K562 (cell line): ENCODE measurements around the gene DOP1B. TPM values are rescaled to one million over a fixed set of nuclear protein-coding genes. Genes with fewer than 3 reads are reported as not detected.

Experiments used
- ATAC-seq: fragments of 200-7000 bp; cut with Tn5 transposase; 3 replicates; pipeline ENCODE4 v1.9.1; 2020; ENCODE audit warnings: moderate library complexity
- BruUV-seq: library from RNA; stranded (reverse); fragments of 400-500 nt; replicated peaks from 2 replicates; lab custom pipeline; 2021; lab: Mats Ljungman, UMichigan
- CTCF ChIA-PET: fragments of 300-600 bp; formaldehyde crosslinking; extraction: SDS; loops from one replicate; lab custom pipeline; 2021; ENCODE audit warnings: low intra/inter-chr PET ratio; lab: Yijun Ruan, JAX
- POLR2A ChIA-PET: fragments of 300-600, 350-650 bp; sonication (Branson Sonifier 250); formaldehyde crosslinking; extraction: SDS; loops from one replicate; lab custom pipeline; 2021; ENCODE audit warnings: antibody characterized with exemption, inconsistent platforms; lab: Yijun Ruan, JAX
- DNase-seq, 4 experiments: peaks; one replicate each; pipeline versions ENCODE4 v3.0.0 to v3.0.0-alpha.2; 2011 to 2018; ENCODE audit warnings: low spot score in 3 of 4, mixed read lengths in 3 of 4; ENCODE audit errors: extremely low read depth in 1 of 4
- FAIRE-seq: peaks from 2 replicates; lab custom pipeline; 2011; peaks lifted over from hg19 to GRCh38; lab: Jason Lieb, UNC
- H2AFZ ChIP-seq: 2 replicates; pipeline ENCODE4 v1.6.0; 2011; ENCODE audit warnings: low read depth, low read length, control low read depth, inconsistent platforms
- H3K27ac ChIP-seq: fragments of 200-600 bp; 3 replicates; pipeline ENCODE4 v1.8.0; 2011; ENCODE audit warnings: low read depth, mild to moderate bottlenecking, control low read depth, inconsistent platforms, low read length, moderate library complexity, mixed read lengths; ENCODE audit errors: extremely low read depth
- H3K27me3 ChIP-seq, 2 experiments: fragments of 300-600 bp in 1 of 2; 2 replicates in 1 of 2; 3 replicates in 1 of 2; pipeline versions ENCODE4 v1.6.0 to v1.8.0; 2011; ENCODE audit warnings: inconsistent platforms in 2 of 2, low read length in 2 of 2, mild to moderate bottlenecking in 1 of 2, mixed read lengths in 1 of 2, moderate library complexity in 1 of 2; ENCODE audit not compliant: control insufficient read depth in 2 of 2, insufficient read depth in 2 of 2
- H3K36me3 ChIP-seq: fragments of 300-600 bp; 3 replicates; pipeline ENCODE4 v1.8.0; 2011; ENCODE audit warnings: mild to moderate bottlenecking, low read length, inconsistent platforms; ENCODE audit not compliant: control insufficient read depth, insufficient read depth
- H3K4me1 ChIP-seq, 2 experiments: fragments of 200-600 bp in 1 of 2; replicated peaks in 1 of 2; 2 replicates in 1 of 2; 3 replicates in 1 of 2; pipeline versions ENCODE4 v1.5.1 to v1.8.0; 2011; ENCODE audit warnings: inconsistent platforms in 2 of 2, low read length in 2 of 2, mild to moderate bottlenecking in 1 of 2, mixed read lengths in 1 of 2, moderate library complexity in 1 of 2; ENCODE audit not compliant: control insufficient read depth in 2 of 2, insufficient read depth in 2 of 2
- H3K4me2 ChIP-seq: 2 replicates; pipeline ENCODE4 v1.6.1; 2011; ENCODE audit warnings: low read length, control low read depth, inconsistent platforms, mixed read lengths; ENCODE audit not compliant: insufficient read depth
- H3K4me3 ChIP-seq: fragments of 200-600 bp; sonication (generic), shearing (Covaris generic); 2 replicates; pipeline ENCODE4 v1.5.1; 2016; ENCODE audit warnings: control low read depth, inconsistent platforms
- H3K79me2 ChIP-seq: fragments of 200-600 bp; 3 replicates; pipeline ENCODE4 v1.8.0; 2011; ENCODE audit warnings: low read length, inconsistent platforms; ENCODE audit not compliant: control insufficient read depth, insufficient read depth
- H3K9ac ChIP-seq, 2 experiments: 2 replicates each; pipeline versions ENCODE4 v1.6.0 to v1.6.1; 2011; ENCODE audit warnings: low read depth in 2 of 2, low read length in 2 of 2, control low read depth in 1 of 2, inconsistent platforms in 1 of 2, mild to moderate bottlenecking in 1 of 2, mixed read lengths in 1 of 2; ENCODE audit not compliant: insufficient read depth in 1 of 2
- H3K9me1 ChIP-seq: one replicate; pipeline ENCODE4 v1.6.0; 2011; ENCODE audit warnings: inconsistent platforms, mild to moderate bottlenecking, low read length, moderate library complexity; ENCODE audit not compliant: control insufficient read depth, insufficient read depth
- H3K9me3 ChIP-seq: replicated peaks from 2 replicates; pipeline ENCODE4 v1.5.1; 2011; ENCODE audit warnings: low read depth, low read length, inconsistent platforms; ENCODE audit not compliant: control insufficient read depth, insufficient read depth
- H4K20me1 ChIP-seq: replicated peaks from 2 replicates; pipeline ENCODE4 v1.6.1; 2011; ENCODE audit warnings: low read length, inconsistent platforms, mixed read lengths; ENCODE audit not compliant: control insufficient read depth, insufficient read depth
- MAFG ChIP-seq: fragments of 450-650 bp; conservative IDR thresholded peaks from 2 replicates; pipeline ENCODE4 v1.6.1; 2016; ENCODE audit warnings: missing genetic modification characterization, missing compliant biosample characterization
- MED1 ChIP-seq: sonication (generic); formaldehyde crosslinking; IDR thresholded peaks from 2 replicates; pipeline ENCODE4 v1.8.1; 2023; ENCODE audit warnings: missing genetic modification reagents, borderline replicate concordance
- PTTG1 ChIP-seq: fragments of 450-650 bp; IDR thresholded peaks from 2 replicates; pipeline ENCODE4 v1.6.1; 2016; ENCODE audit warnings: low read depth, mild to moderate bottlenecking, missing genetic modification characterization, missing compliant biosample characterization
- in situ Hi-C: fragments of 300-500 bp; cut with MboI; formaldehyde crosslinking; loops from 4 replicates; pipeline ENCODE4 v1.15.0; 2018; ENCODE audit warnings: inconsistent platforms, mixed read lengths
- intact Hi-C: fragments of 100-400 bp; cut with micrococcal nuclease; formaldehyde crosslinking; loops from 2 replicates; pipeline ENCODE4 v1.14.2; 2022
- polyA plus RNA-seq, 8 experiments: library from polyadenylated mRNA; depleted of rRNA in 4 of 8; stranded (reverse) in 5 of 8; unstranded in 3 of 8; fragments of >200 nt; fragmentation: Nextera tagmentation in 2 of 8; fragmentation: Illumina TruSeq in 1 of 8; extraction: Ambion mirVana in 2 of 8; extraction: Trizol in 1 of 8; gene quantifications; 2 replicates each; pipeline versions ENCODE4 v1.2.1 to v1.2.3, GENCODE V29; 2011 to 2014; ENCODE audit warnings: inconsistent platforms in 1 of 8, missing spikeins in 1 of 8
- total RNA-seq, 7 experiments: library from RNA; depleted of rRNA in 6 of 7; stranded (reverse); fragments of >200 nt in 6 of 7; fragmentation: Illumina TruSeq in 2 of 7; extraction: Trizol in 2 of 7; gene quantifications; 2 replicates each; pipeline versions ENCODE4 v1.2.1 to v1.2.3, GENCODE V29; 2011 to 2021; ENCODE audit warnings: low replicate concordance in 1 of 7

Gene DOP1B
- total and polyA plus RNA-seq, 9 of the 15 experiments (the other 6 are each of a cell fraction or from before 2014, with no cell fraction given) = 0.04 to 2.2 (median 0.68) TPM

DNA sequence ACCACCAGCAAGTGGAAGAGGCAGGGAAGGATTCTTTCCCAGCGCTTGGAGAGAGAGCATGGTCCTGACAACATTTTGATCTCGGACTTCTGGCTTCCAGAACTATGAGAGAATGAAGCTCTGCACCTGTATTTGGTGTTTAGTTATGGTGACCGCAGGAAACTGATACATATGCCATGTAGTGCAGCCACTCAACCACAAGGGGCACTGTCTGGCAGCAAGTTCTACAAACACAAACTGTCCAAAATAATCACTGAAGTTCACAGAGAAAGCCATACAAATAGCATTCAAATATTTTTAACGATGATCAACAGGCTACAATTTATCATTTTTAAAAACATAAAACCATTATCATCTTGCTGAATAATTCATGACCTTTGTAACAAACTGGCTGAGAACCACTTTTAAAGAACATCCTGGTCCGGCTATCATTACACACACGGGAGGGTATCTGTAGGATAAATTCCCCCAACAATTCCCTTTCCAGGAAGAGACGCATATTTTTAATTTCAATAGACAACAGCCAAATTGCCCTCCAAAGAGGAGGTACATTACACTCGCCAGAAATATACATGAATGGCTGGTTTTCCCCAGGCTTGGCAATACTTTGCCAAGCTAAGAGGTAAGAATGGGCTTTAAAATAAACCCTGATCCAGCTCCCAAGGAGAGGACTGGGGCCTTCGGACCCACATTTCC is 31.0 kb upstream of the DOP1B start (continued):
- TF ChIP-seq MED1 = no peak

DNA sequence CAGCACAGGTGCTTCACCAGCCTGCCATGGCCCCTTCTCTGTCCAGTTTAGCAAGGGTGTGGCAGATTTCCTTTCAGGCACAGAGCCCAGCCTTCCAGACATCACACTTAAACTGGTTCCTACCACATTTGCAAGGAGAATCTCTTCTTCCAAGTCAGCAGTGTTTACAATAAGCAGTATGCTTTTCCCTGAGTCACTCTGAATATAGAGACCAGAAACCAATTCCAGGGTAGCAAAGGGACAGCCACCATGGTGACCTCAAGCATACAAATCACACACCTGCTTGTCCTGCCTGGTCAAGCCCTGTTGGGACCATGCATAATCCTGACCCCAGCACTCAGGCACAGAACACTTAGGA is 30.4 kb upstream of the DOP1B start:
- H3K4me1 ChIP-seq = peaks cover 0 to 4% of the 10 kb centered on the region in 2 experiments; a peak in 1 of 5 replicates
- H3K27me3 ChIP-seq = peaks cover 22 to 43% of the 10 kb centered on the region in 2 experiments
- CTCF ChIA-PET = interaction anchor here (0.7 to 1.3 kb wide), 2 partner anchors 27 to 84 kb away, joined by 3 to 7 read pairs; no protein-coding TSS in a partner anchor
- BruUV-seq = no TSS peak
- no peak overlapping the region for H3K9ac ChIP-seq
- no peak for ATAC-seq
- H3K9me3 ChIP-seq = no peaks in the 10 kb centered on the region
- H3K9me1 ChIP-seq = no peaks in the 10 kb centered on the region
- FAIRE-seq = no peak
- H3K36me3 ChIP-seq = no peaks in the 10 kb centered on the region
- intact Hi-C loops (loop anchor here (5.0 kb wide), 1 partner anchor 261 kb away; the partner anchor contains the start of gene CHAF1B), in situ Hi-C loops (no loop called here)
- TF ChIP-seq MAFG (tag) (0 out of 2 replicates have a peak, but pooled peaks have one; percentile 20), PTTG1 (no peak)
- POLR2A ChIA-PET = interaction anchor here (1.4 kb wide), 1 partner anchor 25 kb away, joined by 4 read pairs; no protein-coding TSS in a partner anchor
- no peak overlapping the region for H2AFZ ChIP-seq
- H3K4me2 ChIP-seq = no peak overlapping the region
- 0 out of 2 replicates have a peak, but pooled peaks cover 3% of the 10 kb centered on the region for H4K20me1 ChIP-seq
- no peaks in the 10 kb centered on the region for H3K79me2 ChIP-seq
- H3K4me3 ChIP-seq = no peak overlapping the region
- H3K27ac ChIP-seq = no peak overlapping the region
- DNase-seq = no peak
